Lung (tissue), 12 donors: ENCODE measurements around the gene WBP2NL. TPM values are rescaled to one million over a fixed set of nuclear protein-coding genes. Genes with fewer than 3 reads are reported as not detected.

Source experiments
- ATAC-seq: fragments of 200-7000 bp; cut with Tn5 transposase; one replicate; pipeline ENCODE4 v1.9.1; 2020; ENCODE audit warnings: moderate number of reproducible peaks; ENCODE audit not compliant: insufficient read depth, low FRiP score
- DNase-seq, 3 donors: peaks; one replicate each; pipeline ENCODE4 v3.0.0-alpha.2; 2013 to 2017
- H3K27ac ChIP-seq, 2 donors: one replicate each; pipeline ENCODE4 v1.5.1; 2013; ENCODE audit warnings: mild to moderate bottlenecking in 2 of 2, moderate library complexity in 2 of 2, control low read depth in 1 of 2, inconsistent platforms in 1 of 2, low read depth in 1 of 2, low read length in 1 of 2
- H3K27me3 ChIP-seq, 3 donors: one replicate each; pipeline ENCODE4 v1.5.1; 2013; ENCODE audit warnings: low read length in 2 of 3; ENCODE audit not compliant: control insufficient read depth in 3 of 3, insufficient read depth in 3 of 3
- H3K36me3 ChIP-seq, 4 donors: one replicate each; pipeline ENCODE4 v1.5.1; 2013; ENCODE audit warnings: low read length in 4 of 4, mild to moderate bottlenecking in 1 of 4, moderate library complexity in 1 of 4; ENCODE audit not compliant: control insufficient read depth in 4 of 4, insufficient read depth in 4 of 4
- H3K4me1 ChIP-seq, 5 donors: one replicate each; pipeline ENCODE4 v1.5.1; 2013; ENCODE audit warnings: low read length in 5 of 5, mild to moderate bottlenecking in 2 of 5, moderate library complexity in 1 of 5; ENCODE audit not compliant: control insufficient read depth in 5 of 5, insufficient read depth in 5 of 5
- H3K4me3 ChIP-seq: one replicate; pipeline ENCODE4 v1.5.1; 2013; ENCODE audit warnings: mild to moderate bottlenecking, control low read depth, moderate library complexity
- H3K9ac ChIP-seq, 2 donors: one replicate each; pipeline ENCODE4 v1.5.1; 2013; ENCODE audit warnings: low read length in 2 of 2, control low read depth in 1 of 2; ENCODE audit not compliant: insufficient read depth in 1 of 2
- H3K9me3 ChIP-seq, 4 donors: one replicate each; pipeline ENCODE4 v1.5.1; 2013; ENCODE audit warnings: low read length in 3 of 4, mild to moderate bottlenecking in 1 of 4, moderate library complexity in 1 of 4; ENCODE audit not compliant: control insufficient read depth in 4 of 4, insufficient read depth in 3 of 4
- WGBS, 2 donors: extraction: QIAGEN DNeasy Blood & Tissue Kit; methylation state at CpG; one replicate each; pipeline ENCODE4 v1.1.7; 2013; 5-methylcytosine and 5-hydroxymethylcytosine counted together
- polyA plus RNA-seq, 2 donors: library from polyadenylated mRNA; stranded (reverse); fragments of 200-250 nt; gene quantifications; one replicate each; pipeline ENCODE4 v1.2.1, GENCODE V29; 2013
- total RNA-seq, 2 donors: library from RNA; depleted of rRNA in 1 of 2; stranded (reverse); fragments of >200 nt in 1 of 2; gene quantifications; one replicate each; pipeline ENCODE4 v1.2.1, GENCODE V29; 2014 to 2021
- TF ChIP-seq, protein P1 (sequence below): IDR thresholded peaks from 2 replicates; pipeline ENCODE4 v1.5.1; 2012; ENCODE audit warnings: mild to moderate bottlenecking; ENCODE audit errors: control extremely low read depth, extremely low read depth
- donor health status: control.
- donor health status: control.
- donor health status: Bipolar disorder and iron deficiency.
- donor health status: healthy.
- donor health status: DM: yes; HTN: yes; CAD: no.

Gene WBP2NL
- total and polyA plus RNA-seq, 4 donors: 0.42 to 4.9 (median 1.3) TPM

DNA sequence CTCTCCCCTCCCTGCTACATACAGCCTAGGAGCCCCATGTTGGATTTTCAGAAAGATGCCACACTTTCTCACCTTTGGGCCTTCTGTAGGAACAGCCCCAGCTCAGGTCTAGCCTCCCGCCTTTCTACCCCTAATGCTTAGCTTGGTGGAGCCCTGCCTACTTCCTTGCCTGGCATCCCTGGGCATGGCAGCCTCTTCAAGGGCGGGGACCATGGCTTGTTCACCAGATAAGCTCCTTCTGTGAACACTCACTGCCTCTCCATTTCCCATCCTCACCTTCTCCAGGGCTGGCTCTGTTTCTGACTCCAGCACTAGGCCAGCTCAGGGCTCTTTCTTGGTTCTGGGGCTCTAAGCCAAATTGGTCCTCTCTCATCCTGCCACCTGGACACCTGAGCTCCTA is 28.0 kb upstream of the WBP2NL start:
- 86 to 89% methylated on average over 2 of the region's 2 CpGs for WGBS, 2 donors
- DNase-seq: no peak
- H3K36me3 ChIP-seq: no peaks in the 10 kb centered on the region
- TF ChIP-seq, protein P1, sequence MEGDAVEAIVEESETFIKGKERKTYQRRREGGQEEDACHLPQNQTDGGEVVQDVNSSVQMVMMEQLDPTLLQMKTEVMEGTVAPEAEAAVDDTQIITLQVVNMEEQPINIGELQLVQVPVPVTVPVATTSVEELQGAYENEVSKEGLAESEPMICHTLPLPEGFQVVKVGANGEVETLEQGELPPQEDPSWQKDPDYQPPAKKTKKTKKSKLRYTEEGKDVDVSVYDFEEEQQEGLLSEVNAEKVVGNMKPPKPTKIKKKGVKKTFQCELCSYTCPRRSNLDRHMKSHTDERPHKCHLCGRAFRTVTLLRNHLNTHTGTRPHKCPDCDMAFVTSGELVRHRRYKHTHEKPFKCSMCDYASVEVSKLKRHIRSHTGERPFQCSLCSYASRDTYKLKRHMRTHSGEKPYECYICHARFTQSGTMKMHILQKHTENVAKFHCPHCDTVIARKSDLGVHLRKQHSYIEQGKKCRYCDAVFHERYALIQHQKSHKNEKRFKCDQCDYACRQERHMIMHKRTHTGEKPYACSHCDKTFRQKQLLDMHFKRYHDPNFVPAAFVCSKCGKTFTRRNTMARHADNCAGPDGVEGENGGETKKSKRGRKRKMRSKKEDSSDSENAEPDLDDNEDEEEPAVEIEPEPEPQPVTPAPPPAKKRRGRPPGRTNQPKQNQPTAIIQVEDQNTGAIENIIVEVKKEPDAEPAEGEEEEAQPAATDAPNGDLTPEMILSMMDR: no peak
- H3K9ac ChIP-seq: no peak overlapping the region
- peaks cover 0 to 11% (median 11%) of the 10 kb centered on the region in 3 donors for H3K27me3 ChIP-seq
- no peak for ATAC-seq
- H3K4me1 ChIP-seq: peaks cover 0 to 7% (median 0%) of the 10 kb centered on the region in 5 donors
- no peak overlapping the region for H3K27ac ChIP-seq
- no peak overlapping the region for H3K4me3 ChIP-seq
- H3K9me3 ChIP-seq: no peaks in the 10 kb centered on the region

DNA sequence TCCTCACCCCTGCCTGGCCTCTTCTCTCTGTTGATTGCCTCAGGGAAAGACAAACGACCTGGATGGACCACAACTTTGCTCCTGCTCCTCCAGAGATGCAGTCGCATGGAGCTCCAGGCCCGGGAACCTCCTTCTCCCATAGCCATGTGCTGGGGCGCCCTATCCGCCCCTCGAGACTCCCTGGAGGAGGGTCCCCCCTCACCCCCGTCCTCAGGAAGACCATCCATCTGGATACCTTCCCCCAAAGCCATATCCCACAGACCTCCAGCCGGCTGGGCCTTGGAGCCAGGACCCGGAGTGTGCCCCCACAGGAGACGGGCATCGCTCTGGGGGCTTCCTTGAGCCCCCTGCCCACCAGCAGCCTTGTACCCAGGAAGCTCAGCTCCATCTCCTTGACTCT is 27.2 kb upstream of the WBP2NL start:
- Histone ChIP-seq H3K4me3 (no peak overlapping the region), H3K27me3 (peaks cover 0 to 17% (median 17%) of the 10 kb centered on the region in 3 donors), H3K9me3 (no peaks in the 10 kb centered on the region), H3K27ac (no peak overlapping the region), H3K36me3 (no peaks in the 10 kb centered on the region), H3K4me1 (peaks cover 0 to 7% (median 0%) of the 10 kb centered on the region in 5 donors), H3K9ac (no peak overlapping the region)
- ATAC-seq (no peak), DNase-seq (no peak)
- WGBS, 2 donors: 86 to 89% methylated on average over 11 of the region's 11 CpGs
- TF ChIP-seq, protein P1: no peak

DNA sequence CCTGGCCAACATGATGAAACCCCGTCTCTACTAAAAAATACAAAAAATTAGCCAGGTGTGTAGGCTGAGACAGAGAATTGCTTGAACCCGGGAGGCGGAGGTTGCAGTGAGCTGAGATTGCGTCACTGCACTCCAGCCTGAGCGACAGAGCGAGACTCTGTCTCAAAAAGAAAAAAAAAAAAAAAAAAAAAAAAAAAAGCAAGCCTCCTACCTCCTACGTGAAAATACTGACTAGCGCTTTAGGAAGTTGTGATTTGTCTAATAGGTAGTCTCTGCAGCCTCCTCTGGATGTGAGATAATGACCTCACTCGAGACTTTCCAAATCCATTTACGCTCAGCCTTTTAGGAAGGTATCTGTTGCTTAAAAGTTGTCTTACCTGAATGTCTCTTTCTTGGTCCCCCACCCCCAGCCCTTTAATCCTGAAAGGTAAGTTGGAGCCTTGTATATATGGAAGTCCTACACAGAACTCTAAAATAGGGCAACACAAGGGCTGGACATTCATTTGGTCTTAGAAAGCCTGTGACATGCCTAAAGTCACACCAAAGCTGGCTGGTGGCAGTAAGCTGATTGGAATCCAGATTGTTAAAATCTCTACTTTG is 23.8 kb upstream of the WBP2NL start:
- 59 to 72% methylated on average over 10 of the region's 10 CpGs for WGBS, 2 donors
- peaks cover 0 to 11% (median 5%) of the 10 kb centered on the region in 5 donors for H3K4me1 ChIP-seq
- peaks cover 0 to 31% (median 26%) of the 10 kb centered on the region in 3 donors for H3K27me3 ChIP-seq
- no peak overlapping the region for H3K27ac ChIP-seq
- no peak overlapping the region for H3K9ac ChIP-seq
- TF ChIP-seq, protein P1: no peak
- no peak overlapping the region for H3K4me3 ChIP-seq
- DNase-seq: no peak
- no peak for ATAC-seq
- H3K9me3 ChIP-seq: no peaks in the 10 kb centered on the region
- H3K36me3 ChIP-seq: no peaks in the 10 kb centered on the region
